HG03108 (cell line): ENCODE results near the gene NR2F1.
A peak's percentile ranks its signal among the peaks of the same experiment; 100 is the strongest.

ENCODE experiments used
- ATAC-seq: cut with Tn5 transposase; IDR thresholded peaks from one replicate; pipeline ENCODE4 v1.9.1; 2021; ENCODE audit warnings: moderate library complexity; ENCODE audit not compliant: unreplicated experiment

The NR2F1 gene

DNA sequence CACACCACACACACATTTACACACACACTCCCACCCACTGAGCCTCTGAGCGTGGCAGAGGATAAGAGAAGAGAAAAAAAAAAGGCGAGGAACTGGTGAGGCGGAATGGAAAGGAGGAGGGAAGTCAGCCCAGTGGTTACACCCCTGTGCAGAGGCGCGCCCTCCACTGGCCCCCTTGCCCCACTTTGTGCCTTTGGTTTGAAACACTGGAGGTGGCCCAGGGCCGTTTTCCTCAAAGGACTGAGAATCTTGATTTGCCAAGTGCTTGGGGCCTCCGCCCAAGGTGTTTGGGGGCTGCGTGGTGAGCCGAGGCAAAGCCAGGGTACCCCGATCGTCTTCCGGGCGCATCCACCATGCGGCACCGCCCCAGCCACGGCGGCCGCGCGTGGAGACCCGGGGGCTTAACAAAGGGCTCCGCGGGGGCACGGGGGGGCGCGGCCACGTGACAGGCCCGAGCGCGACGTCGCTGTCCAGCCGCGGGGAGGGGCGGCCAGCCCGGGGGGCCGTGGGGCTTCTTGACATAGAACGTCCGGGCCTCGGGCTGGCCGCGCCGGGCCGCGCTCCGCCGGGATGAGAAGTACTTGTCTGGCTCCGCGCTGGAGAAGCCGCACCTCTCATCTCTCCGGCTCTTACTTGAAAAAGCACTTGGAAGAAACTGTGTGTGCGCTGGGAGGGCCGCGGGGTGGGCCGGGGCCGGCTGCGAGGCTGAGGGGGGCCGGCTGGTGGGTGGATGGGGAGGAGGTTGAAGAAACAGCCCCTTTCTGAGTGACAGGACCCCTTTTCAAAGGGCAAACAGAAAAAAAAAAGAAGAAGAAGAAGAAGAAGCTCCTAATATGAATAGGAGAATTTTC, 21.0 kb downstream of the NR2F1 start:
- ATAC-seq = no peak

DNA sequence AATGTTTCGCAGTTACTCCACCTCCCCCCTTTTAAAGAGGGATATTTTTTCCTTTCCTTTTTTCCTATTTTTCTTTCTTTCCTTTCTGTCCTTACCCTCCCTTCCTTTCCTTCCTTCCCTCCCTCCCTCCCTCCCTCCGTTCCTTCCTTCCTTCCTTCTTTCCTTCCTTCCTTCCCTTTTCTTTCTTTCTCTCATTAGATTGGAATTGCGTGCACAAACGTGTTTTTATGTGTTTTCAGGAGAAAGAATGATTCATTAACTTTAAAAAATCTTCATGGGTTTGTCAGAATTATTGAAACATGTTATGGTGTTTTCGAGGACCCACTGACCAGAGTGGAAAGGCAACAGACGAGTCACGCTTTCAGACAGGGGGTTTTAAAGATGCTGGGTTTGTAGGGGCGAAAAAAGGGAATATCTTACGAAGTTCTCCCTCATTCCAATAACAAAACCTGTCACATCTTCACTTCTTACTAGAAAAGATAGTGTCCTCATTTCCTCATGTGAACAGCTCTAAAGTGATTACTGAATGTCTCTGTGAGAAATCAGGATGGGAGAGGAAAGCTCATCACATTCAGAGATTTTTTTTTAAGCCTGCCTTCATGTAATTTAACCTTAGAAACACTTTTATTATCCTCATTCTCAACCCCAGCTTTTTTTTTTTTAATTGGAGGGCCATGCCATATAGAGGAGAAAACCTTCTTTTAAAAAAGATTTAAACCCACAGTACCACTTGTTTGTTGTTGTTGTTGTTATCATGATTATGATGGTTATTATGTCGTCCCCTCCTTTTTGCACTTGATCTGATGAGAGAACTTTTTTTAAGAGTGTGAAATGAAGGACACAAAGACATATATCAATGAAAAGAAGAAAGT, 21.9 kb downstream of the NR2F1 start:
- ATAC-seq = no peak

DNA sequence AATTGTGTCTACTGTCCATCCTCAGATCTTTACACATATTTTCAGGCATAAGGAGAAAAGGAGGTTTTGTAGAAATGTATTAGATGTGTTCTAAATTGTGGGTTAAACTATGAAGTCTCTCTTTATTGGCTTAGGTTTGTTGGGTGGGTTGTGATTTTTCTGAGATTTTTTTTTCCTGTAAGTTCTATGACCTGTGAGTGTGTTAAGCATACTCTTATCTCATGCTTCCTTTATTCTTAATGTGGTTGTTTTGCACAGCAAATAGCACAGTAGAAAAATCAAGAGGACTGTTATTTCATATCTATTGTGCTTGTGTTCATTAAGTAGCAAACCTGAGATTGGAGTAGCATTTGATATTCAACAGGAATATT, 23.3 kb downstream of the NR2F1 start:
- no peak for ATAC-seq

DNA sequence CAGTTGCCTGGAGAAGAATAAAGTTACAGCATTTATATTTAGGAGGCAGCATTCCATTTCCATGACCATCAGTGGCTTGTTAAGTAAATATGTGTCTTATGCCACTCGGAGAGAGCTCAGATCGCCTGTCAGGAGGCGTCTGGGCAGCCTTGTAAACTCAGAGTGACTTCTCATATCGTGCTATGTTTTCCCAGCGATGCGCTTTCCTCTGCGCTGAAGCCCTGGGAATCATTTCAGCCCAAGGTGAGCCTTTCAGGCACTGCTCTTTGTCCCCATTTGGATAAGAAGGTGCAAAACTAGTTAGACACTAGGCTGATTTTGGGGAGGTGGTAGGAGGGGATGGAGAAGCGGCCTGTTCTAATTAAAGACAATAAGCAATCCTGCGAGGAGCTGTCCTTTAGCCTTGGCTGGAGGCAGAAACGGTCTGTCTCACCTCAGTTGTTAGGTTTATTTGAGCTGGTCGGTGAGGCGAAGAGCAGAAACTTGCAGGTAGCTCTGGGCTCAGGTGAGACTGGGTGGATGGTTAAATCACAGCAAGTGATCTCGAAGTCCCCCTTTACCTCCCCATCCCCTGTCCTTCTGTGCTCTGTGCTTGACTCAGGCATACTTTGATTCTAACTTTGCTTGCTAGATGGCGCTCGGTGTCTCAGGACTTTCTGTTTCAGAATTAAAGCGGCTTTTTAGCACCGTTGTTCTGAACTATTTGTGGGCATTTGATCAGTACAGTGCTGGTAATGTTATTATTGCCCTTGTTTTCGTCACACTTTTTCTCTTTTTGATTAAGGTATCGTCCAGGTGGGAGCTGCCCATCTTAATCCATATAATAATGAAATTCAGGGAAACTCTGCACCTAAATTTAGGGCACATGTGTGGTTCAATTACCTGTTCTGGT, 24.6 kb downstream of the NR2F1 start:
- ATAC-seq = no peak

DNA sequence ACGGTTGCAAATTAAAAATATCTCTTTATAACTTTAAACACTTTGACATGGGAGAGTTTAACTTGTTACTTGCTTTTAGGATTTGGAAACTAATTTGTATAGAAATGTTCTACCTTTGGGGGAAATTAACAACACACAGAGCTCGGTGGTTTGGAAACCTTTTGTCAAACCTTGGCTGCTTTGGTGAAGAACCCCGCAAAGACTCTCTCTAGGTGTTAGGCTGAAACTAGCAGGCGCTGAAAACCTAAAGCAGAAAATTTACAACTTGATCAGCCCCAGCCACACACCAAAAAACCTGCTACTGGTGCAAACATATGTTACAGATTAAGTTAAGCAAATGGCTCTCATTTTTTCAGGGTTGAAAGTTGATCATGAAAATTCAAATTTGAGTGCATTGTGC, 25.8 kb downstream of the NR2F1 start:
- no peak for ATAC-seq

DNA sequence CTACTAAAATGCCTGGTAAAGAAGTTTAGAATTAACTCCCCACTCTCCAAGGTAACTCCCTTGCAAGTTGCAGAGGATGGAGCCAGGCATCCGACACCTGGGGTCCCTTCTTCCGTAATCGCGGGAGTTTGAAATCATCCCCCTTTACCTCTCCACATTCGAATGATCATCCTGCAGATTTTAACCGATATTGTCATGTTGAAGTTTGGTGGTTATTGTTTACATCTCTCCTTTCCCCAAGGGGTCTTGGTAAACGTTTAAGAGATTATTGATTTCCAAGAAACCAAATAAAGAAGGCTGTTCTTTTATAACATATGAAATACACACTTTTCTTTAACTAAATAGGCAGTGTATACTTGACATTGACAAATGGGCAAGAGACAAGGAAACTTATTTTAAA, 26.7 kb downstream of the NR2F1 start:
- no peak for ATAC-seq

DNA sequence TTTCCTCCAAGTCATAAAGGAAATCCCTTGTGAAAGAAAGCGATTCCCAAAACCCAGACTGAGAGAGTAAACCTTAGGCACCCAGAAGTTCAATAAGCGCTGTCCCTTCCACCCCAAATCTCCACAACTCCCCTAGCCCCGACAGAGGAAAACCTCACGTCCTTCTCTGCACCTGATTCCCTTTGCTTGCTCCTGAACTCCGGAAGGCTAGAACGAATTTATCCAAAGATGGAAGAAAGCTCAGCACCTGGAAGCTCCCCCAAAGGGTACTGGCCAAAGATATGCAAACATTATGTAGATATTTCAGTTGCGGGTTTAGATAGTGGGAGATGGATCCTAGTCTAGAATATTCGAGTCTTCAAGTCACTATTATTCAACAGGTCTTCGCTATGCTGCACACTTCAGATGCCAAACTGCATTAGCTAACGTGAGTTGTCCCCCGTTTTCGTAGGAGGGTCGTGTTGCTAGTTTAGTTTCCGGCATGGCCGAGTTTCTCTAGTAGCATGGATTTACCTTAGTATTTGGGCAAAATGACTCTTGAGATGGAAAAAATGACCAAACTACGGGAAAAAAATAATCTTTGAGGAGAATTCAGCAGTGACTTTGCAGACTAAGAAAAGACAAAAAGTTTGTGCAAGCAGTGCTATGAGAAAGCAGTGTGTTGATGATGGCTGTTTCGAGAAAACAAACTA, 27.7 kb downstream of the NR2F1 start:
- ATAC-seq = no peak

DNA sequence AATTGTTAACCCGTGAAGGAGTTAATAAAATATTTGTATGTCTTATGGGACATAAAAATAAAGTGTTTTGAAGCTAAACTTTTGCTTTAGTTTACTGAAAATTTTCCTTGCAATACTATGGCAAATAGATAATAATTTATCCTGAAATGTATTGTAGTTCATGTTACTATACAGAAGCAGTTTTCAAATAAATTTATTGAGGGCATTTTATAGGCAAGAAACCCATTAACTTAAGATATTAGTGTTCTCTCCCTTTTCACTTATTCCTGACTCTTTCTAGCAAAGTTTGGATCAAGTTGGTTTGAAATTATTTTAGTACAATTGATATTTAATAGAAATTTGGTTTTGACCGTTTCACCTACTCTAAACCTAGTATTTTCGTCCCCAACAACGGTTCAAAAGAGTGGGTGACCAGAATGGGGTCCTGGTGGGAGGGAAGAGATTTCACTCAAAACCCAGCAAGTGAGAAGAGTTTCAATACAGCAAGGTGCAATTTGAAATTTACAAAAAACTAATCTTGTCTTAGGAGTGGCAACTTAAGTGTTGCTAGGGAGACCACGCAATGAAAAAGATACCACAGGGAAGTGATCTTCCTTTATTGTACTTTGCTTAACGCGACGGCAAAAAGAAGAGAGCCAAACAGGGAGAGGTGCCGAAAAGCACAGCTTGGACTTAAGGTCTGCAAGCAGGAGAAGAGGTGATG, 28.4 kb downstream of the NR2F1 start:
- ATAC-seq = no peak

DNA sequence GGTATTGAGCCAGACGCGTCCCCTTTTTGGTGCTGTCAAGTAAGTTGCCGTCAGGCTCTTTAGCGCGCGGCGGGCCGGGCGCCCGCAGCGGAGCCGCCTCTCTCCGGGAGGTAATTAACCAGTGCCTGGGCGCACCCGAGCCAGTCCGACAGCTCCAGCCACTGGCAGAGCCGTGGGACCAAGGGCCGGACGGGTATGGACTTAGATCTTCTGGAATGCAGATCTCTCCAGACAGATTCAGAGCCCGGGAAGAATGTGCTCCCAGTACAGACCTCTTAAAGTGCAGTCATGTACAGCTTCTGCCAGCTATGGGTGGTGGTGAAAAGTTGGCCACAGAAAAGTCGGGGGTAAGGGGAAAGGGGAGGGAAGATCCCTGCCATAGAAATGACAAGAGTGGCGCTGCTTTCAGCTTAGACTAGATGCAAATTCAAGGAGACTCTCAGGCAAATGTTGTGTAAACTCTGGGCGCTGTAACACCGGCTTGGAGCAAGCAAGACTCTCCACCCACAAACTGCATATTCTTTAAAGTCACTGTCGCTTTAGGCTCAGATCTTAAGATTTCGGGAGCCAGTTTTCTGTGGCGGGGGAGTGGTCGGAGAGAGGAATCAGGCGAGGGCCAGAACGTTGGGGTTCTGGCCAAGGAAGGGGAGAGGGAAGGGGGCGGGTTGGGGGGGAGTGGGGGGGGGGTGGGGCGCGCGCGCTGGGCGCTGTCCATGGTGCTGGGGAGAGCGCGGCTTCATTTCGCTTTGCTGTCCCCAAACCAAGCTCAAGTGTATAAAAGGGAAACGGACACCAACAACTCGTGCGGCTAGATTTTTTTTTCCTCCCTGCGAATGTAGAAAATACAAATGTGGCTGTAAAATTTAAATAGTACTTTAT, 29.2 kb downstream of the NR2F1 start:
- ATAC-seq = no peak

DNA sequence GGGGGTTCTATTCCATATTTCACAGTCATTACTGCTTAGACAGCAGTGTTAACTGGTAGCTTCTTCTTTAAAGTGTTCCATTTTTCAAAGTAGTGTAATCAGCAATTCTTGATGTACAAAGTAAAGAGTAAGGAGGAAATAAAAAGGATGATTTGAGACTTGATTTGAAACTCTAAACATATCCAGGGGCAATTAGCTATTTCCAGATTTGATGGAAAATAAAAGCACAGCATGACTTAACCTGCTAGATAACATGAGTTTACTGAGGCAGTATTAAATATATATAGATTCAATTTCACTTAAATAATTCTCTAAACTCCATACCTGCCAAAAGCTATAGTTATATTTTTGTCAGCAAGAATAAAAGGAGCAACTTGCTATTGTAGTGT, 29.8 kb downstream of the NR2F1 start:
- ATAC-seq = no peak

DNA sequence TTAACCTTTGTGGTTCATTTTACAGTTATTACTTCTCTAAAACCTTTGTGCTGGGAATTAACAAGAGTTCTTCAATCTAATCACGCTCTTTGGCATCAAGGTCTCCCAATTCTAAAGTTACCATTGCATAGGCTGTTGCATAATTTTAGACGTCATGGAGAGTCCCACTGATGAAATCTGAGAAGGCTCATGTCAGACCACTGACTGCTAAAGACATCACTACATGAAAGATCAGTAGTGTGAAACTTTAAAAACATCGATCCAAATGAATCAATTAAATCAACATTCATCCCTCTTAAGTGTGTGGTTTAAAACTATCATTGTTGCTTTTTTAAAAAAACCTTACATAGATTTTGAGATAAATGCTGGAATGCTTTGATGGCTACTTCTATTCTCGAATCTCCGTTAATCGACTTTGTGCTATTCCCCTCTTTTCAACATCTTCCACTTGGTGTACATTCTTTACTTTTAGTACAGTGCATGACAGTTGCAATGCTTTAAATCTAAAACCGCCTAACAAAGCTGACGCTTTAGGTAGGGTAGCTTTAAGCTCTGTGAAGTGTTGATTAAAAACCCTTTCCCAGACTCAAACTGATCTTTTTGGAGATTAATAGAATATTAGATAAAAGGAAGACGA, 33.6 kb downstream of the NR2F1 start:
- ATAC-seq = no peak

DNA sequence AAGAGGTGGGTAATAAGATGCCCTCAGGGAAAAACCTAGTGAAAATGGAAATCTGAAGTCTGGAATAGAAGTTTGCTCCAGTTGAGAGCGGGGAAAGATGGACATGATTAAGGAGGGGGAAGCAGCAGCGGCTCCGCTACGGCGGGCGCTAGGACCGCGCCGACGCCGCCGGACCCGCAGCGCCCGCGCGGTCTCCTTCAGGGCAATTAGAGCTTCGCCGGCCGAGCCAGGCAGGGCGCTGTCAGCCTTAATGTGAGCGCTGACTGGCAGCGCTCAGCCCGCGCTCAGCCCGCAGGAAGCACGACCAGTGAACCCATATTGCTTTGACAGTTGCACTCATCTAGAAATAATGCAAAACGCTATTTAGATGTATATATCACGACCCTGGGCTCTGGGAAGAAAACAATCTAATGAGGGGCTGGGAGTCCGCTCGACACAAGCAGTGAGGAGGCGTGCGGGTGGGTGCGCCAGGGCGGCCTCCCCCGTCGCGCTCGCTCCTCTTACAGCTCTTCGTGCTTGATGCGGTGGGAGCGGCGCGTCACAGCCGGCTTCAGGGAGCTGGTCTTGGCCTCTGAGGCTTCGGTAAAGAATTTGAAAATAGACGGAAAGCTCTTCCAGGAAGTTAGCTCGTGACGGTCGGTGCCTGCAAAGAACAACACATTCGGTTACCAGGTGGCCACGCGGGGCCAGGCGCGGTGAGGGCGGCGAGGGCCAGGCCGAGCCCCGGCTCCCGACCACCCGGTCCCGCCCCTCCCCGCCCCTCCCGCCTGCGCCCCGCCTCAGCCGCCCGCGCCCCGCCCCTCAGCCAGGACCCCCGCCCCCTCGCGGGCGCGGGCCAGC, 37.7 kb downstream of the NR2F1 start:
- peak; percentile 96 for ATAC-seq

DNA sequence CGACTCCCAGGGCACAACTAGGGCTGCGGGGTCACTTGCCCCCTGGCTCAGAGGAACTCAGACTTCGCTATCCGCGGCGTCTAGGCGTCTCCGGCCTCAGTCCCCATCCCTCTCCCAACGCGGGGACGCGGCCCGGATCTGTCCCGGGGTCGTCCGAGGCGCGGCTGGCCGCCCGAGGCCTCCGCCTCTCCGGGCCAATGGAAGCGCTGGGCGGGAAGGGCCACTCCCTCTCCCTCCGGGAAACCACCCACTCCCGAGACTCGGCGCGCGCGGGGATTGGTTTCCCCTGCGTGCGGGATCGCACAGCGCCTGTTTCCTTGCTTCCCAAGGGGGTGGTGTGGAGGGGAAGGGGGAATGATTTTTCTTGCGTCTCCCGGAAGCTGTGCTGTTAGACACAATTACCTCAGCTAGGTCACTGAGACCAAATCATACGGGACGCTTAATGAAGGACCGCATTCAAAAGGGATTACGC, 38.3 kb downstream of the NR2F1 start:
- peak; percentile 18 for ATAC-seq

DNA sequence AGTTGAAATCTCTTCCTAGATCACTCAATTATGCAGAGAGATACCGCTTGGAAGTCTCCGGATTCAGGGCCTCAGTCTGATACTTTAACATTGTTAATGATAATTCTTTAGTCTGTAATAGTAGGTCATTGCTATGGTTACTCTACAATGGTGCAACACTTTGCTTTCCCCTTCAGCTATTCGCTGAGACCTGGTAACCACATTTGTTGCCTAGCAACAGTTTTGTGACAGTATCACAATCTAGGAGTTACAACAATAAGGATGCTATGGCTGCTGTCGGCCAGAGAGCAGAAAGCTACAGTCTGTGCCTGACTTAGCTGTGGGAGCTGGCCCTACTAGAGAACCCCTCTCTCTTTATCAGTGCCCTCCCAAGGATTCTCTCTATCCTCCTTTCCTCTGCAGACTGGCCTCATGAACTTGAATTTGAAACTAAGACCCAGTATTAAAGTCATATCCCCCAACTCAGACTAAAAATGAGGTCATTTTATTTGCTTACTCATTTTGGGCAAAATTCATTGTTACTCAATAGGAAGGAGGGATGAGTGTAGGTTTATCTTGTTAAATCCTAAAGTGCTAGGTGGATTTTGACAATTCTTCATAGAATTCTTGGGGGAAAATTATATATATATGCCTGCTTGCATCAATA, 39.3 kb downstream of the NR2F1 start:
- no peak for ATAC-seq

DNA sequence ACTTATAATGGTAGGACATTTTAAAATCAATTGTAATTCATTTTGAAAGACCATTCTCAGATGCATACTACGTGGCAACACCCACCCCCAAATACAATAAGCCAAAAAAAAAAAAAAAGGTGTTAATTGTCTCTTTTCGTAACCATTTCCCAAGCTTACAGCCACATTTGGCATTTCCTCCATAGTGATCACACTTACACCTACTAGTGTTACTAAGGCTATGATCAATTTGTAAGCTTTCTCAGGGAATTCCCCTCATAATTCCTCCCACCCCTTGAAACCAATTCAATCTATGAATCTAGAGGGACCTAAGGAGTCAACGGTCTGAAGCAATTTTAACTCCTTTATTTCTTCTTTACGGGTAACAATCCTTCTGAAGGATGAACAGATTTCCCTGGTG, 40.1 kb downstream of the NR2F1 start:
- ATAC-seq = no peak

DNA sequence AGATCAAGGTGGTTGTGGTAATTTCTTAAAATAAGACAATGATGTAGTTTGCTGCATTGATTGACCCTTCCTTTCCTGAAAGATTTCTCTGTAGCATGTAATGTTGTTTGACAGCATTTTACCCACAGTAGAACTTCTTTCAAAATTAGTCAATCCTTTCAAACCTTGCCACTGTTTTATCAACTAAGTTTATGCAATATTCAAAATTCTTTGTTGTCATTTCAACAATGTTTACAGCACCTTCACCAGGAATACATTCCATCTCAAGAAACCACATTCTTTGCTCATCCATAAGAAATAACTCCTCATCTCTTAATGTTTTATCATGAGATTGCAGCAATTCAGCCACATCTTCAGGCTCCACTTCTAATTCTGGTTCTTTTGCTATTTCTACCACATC, 43.8 kb downstream of the NR2F1 start:
- no peak for ATAC-seq

DNA sequence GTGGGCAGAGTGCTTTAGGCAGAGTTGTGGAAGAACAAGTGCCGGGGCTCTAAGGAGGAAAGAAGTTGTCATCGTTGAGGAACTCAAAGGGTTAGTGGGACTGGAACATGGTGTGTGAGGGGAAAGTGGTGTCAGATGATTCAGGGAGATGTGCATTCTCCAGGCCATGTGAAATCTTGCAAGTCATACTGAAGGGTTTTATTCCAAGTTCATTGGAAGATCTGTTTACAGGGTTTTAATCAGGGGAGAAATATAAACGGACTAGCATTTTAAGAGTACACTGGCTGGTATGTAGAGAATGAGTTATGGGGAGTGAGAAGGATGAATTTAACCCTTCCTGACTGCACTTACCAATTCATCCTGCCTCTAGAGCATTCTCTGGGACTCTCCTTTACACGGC, 49.3 kb downstream of the NR2F1 start:
- ATAC-seq = no peak
